Measurements from ENCODE around the gene RTL9. TPM values are rescaled to one million over a fixed set of nuclear protein-coding genes. Genes with fewer than 3 reads are reported as not detected.

RTL9 gene
- not detected for total RNA-seq

DNA sequence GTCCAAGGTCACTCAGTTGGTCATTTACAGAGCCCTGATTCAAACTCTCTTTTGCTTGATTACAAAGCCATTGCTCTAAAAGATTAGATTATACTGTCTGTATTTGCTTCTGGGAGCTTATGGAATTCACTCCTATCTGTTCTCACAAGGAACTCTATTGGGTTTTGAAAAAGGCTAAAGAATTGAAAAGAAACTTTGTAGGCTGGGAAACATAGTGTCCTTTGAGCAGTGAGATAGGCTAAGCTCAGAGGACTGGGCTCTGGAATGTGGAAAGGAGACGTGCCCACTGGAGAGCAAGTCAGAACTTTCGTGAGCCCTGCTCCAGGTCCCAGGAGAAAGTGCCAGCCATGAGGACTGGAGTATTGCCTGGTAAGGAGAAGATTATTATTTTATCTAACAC lies at the start of gene RTL9:
Gene RTL9, plus strand, starts transcription at position 301 of the 400 bp plus-strand sequence. CDS start 91,770 bp downstream, outside the sequence.

DNA sequence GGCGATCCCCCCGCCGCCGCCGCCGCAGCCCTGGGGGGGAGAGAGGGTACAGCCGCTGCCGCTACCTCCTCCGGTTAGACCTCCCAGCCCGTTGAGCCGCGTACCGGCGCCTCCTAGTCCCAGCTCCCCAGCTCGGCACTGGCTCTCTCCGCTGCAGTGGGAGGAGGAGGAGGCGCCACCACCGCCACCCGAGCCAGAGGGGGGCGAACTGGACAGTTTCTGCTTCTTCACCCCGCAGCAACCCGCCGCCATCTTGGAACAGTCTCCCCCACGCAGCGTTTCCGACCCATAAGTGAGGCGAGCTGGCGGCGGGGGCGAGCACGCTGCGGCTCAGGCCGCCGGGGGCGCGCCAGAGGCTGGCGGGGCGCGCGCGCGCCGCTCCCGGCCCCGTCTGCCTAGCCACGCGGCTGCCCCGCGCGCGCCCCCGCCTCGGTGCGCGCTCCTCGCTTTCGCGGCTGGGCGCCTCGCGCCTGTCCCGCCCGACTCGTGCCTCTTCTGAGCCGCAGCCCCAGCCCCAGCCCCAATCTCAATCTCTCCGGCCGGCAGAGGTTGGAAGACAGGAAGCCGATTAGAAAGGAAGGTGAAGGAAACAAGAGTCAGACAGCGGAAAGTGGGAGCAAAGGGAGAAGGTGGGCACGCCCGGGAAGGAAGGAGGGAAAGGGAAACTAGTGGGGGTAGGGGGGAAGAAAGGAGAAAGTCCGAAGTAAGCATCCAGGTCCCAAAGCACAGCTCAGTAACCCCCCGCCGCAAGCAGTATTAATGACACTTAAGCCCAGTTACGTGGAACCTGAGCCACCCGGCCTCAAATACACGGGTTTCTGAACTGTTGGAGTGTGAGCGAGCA lies 40.6 kb upstream of the RTL9 start, which contains the start of gene AMMECR1:
Gene AMMECR1, minus strand, starts transcription at position 266 of the 844 bp plus-strand sequence. Its CDS starts 14 bp downstream, at position 252.

Other genes with a start within 250 kb of the RTL9 start
- 1 to 10 TPM; 7.7 to 9.2 TPM for gene AMMECR1, start 40.8 kb upstream of the RTL9 start, total RNA-seq